HG03045 (cell line): ENCODE data around the gene MACROD2.
"Not testable (repeated sequence)": the region's sequence is repeated elsewhere in the genome, so short reads cannot be mapped to it uniquely, and the experiment has no call there.

ENCODE experiments used
- ATAC-seq: cut with Tn5 transposase; IDR thresholded peaks from one replicate; pipeline ENCODE4 v1.9.1; 2021; ENCODE audit warnings: mild to moderate bottlenecking, moderate library complexity; ENCODE audit not compliant: unreplicated experiment

Gene MACROD2

GRCh38 chr20:15927893-15928650, 1932.8 kb downstream of the MACROD2 start:
- no peak for ATAC-seq

- no peak for ATAC-seq
Observed at GRCh38 chr20:15928946-15929345, 1933.6 kb downstream of the MACROD2 start.

GRCh38 chr20:15930311-15931305, 1935.3 kb downstream of the MACROD2 start:
- ATAC-seq: no peak

- no peak for ATAC-seq
Observed at GRCh38 chr20:15931897-15932296, 1936.6 kb downstream of the MACROD2 start.

GRCh38 chr20:15937179-15937578, 1941.9 kb downstream of the MACROD2 start:
- no peak for ATAC-seq

- no peak for ATAC-seq
Observed at GRCh38 chr20:15938847-15939246, 1943.5 kb downstream of the MACROD2 start.

GRCh38 chr20:15940127-15940526, 1944.8 kb downstream of the MACROD2 start:
- no peak for ATAC-seq

GRCh38 chr20:15942130-15942529, 1946.8 kb downstream of the MACROD2 start:
- ATAC-seq: no peak

GRCh38 chr20:15945289-15945688, 1950.0 kb downstream of the MACROD2 start:
- no peak for ATAC-seq

GRCh38 chr20:15949391-15949790, 1954.1 kb downstream of the MACROD2 start:
- no peak for ATAC-seq

GRCh38 chr20:15951658-15952057, 1956.3 kb downstream of the MACROD2 start:
- ATAC-seq: no peak

GRCh38 chr20:15958142-15958541, 1962.8 kb downstream of the MACROD2 start:
- no peak for ATAC-seq

- ATAC-seq: no peak
Observed at GRCh38 chr20:15965165-15965564, 1969.8 kb downstream of the MACROD2 start.

GRCh38 chr20:15967334-15967733, 1972.0 kb downstream of the MACROD2 start:
- no peak for ATAC-seq

GRCh38 chr20:15976047-15976736, 1980.9 kb downstream of the MACROD2 start:
- ATAC-seq: no peak

- no peak for ATAC-seq
Observed at GRCh38 chr20:15977026-15977425, 1981.7 kb downstream of the MACROD2 start.

- ATAC-seq: no peak
Observed at GRCh38 chr20:15977758-15978157, 1982.4 kb downstream of the MACROD2 start.

GRCh38 chr20:15985494-15986368, 1990.4 kb downstream of the MACROD2 start:
- ATAC-seq: not testable (repeated sequence)

GRCh38 chr20:15986690-15987089, 1991.4 kb downstream of the MACROD2 start:
- peak; percentile 89 for ATAC-seq

- ATAC-seq: no peak
Observed at GRCh38 chr20:15991279-15991678, 1996.0 kb downstream of the MACROD2 start.
